Activated T-cell treated with anti-CD3 and anti-CD28 coated beads for 1 hour (primary cell): ENCODE data around the gene IL26.
"Not testable (repeated sequence)": the region's sequence is repeated elsewhere in the genome, so short reads cannot be mapped to it uniquely, and the experiment has no call there.

Source experiments
- DNase-seq: peaks from one replicate; pipeline ENCODE4 v3.0.0-alpha.2; 2020; ENCODE audit warnings: low read depth

IL26 gene

DNA sequence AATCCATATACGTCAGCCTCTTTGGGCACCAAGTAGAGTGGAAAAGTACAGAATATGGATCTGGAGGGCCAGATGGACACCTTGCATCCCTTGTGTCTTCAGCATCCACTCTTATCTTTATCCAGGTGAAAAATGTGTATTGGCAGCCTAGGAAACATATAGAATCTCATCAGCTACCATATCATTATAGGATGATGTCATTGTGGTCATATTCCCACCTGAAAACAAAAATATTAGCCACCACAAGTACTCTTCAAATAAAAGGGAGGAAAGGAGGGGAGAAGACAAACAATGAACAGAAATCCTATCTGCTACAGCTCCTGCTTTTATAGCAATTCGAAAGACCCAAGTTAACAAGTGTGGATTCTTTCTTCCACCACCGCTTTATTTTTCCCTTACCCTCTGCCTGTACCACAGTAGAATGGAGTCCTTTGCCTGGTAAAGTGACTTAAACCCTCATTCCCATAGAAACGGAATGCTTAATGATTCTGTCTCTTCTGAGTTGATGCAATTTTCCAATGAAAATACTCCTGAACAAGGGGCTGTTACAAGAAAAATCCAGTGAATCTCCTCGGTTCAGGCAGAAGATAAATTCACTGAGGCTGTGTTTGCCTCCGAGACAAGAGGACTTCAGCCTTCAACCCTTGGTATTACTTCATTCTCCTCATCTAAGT lies 13.8 kb upstream of the IL26 start:
- DNase-seq: no peak

DNA sequence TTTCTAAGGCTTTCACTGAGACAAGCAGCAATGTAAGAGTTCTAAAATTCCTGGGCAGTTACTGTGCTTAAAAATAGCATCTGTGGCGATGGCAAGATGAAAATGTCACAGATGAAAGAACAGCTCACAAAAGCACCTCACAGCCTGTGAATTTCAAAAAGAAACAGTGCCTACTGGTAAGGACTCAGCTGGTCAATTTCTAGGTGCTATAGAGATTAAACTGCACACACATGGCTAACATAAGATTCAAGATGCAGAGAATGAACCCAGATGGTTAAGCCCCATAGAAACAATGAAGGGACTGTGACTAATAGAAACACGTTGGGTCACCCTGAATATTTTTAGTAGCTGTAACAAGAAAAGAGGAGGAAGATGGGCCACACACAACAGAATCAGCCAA lies 12.0 kb upstream of the IL26 start:
- no peak for DNase-seq

DNA sequence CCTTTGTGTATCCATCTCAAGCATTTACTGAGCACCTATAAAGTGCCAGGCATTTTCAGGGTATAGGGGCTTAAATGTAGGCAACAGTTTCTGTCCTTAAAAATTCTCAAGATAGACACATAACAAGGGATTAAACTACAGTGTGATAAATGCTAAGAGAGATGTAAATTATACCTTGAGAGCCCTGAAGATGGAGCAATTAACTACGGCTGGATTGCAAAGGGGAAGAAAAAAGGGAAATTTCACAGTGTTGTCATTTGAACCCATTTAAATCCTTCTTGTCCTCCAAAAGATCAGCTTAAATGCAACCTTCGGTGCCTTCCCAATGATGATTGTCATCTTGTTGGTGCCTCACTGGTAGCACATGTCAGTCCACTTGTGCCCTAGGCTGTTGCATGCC lies 11.5 kb upstream of the IL26 start:
- DNase-seq: no peak

DNA sequence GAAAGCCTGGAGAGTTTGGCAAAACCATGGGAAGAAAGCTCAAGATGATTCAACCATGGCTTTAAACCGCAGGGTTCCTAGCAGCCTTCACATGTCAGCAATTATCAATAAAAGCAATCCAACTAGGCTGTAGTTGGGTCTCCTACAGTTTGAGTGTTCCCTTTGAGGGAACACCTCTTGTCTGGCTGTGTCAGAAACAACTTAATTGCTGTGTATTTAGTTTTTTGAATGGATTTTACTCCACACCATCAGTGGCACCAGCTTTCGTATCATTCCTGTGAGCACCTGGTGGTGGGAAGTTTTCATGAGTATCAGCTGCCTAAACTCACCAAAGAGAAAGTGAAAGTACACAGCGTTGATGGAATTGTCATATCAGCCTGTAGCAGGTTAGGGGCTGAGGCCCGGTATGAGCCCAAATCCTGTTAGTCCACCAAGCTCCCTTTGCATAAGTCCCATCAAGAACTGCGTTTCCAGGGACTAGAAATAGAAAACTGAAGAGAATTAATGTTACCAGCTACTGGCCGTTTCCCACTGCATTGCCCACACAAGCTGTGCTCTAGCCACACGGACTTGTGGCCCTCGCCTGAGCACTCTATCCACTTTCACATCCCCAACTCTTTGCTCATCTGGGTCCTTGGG lies 10.9 kb upstream of the IL26 start:
- DNase-seq: peak; percentile 12

DNA sequence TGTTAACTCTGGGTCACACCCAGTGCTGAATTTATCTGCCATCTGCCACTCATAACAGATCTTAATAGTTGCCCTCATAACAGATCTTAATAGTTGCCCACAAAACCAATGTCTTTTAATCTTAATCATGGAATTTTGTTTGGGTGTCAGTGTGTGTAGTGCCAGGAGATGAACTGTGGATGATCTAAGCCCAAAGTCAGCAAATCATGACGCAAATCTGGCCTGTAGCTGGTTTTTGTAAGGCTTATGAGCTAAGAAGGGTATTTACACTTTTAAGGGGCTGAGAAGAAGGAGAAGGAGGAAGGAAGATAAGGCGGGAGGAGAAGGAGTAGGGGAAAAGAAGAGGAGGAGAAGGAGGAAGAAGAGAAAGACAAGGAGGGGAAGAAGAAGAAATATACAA lies 10.0 kb upstream of the IL26 start:
- no peak for DNase-seq

DNA sequence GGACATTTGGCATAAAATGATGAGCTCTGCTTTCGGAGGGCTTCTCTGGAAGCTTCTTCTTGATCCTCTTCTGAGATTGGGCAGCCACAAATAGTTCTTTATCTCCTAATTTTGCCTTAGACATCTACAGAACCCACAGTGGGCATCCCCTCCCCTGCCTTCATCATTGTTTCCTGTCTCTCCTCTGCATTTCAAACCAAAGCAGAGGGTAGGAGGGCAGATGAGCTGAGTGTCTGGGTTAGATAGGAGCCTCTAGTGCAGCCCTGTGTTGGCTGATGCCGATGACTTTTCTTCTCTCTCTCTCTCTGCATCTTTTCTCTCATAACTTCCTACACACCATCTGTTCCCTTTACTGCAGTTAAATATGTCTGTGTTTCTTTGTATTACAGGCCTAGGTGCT lies 8.5 kb upstream of the IL26 start:
- DNase-seq: no peak

DNA sequence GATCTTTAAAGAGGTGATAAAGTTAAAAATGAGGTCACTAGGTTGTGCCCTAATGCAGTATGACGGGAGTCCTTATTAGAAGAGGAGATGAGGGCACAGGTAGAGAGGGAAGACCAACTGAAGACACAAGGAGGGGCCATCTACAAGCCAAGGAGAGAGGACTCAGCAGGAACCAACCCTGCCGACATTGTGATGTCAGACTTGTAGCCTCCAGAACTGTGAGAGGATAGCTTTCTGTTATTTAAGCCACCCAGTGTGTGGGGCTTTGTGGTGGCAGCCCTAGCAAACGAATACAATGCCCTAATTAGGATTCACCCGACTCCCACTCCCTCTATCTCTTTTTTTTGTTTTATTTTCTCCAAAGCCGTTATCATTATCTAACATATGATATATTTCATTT lies 7.9 kb upstream of the IL26 start:
- no peak for DNase-seq

DNA sequence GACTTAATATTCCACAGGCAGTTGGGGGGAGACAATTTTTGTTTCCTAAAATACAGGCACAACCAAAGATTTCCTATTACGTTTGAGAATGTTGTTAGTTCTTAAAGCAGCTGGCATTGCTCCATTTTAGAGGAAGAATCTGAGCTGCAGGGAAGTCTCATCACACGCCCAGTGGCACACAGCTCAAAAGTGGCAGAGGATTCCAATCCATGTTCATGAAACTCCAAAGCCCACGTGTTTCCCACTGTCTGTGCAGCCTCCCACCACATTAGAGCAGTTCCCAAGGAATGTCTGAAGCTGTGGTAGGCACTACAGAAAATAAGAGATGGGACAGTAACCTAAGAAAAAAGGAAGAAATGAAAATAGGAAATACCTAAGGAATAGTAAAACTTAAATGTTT lies 6.1 kb upstream of the IL26 start:
- no peak for DNase-seq

DNA sequence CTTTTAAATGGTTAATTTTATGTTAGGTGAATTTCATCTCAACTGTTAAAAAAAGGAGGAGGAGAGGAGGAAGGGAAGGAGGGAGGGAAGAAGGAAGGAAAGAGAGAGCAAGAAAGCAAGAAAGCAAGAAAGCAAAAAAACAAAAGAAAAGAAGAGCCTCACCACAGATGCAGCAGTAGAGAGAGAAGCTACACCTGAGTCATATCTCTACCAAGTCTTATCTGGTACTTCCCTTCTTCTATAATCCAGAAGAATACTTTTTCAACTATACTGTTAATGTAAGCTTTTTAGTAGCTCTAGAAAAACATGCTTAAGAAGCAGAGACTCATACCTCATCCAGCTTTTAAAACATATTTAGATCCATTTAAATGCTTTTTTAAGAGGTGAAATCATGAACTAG lies 5.6 kb upstream of the IL26 start:
- DNase-seq: no peak

DNA sequence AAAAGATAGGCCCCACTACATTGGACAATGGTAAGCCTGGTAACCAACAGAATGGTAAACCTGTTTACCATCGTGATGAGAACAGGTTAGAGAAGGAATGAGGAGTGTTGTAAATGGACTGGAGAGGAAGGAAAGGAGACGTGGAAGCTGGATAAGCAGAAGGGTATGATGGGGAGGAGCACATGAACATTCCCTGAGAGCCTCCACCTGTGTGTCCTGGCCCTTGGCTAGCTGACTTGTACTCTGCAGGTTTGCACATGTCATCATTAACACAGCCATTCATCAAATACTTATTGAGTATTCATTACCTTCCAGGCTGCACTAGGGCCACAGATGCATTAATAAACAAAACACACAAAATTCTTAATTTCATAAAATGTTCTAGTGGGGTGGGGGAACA lies 4.3 kb upstream of the IL26 start:
- DNase-seq: no peak

DNA sequence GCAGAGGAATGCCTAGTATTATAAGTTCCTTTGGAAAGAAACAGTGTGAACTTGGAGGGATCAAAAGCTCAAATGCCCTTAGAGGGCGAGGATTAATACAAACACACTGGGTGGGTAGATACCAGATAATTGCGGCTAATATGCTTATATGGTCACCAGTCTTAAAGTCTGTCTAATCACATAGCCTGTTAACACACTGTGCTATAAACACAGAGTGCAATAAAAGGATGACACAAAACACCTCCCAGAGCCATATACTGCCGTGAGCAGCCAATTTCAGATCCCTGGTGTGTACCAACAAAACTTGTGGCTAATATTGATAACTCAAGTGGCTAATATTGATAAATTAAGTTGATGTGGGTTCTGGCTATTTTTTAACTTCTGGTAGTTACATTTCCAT lies 1.7 kb upstream of the IL26 start:
- DNase-seq: no peak

DNA sequence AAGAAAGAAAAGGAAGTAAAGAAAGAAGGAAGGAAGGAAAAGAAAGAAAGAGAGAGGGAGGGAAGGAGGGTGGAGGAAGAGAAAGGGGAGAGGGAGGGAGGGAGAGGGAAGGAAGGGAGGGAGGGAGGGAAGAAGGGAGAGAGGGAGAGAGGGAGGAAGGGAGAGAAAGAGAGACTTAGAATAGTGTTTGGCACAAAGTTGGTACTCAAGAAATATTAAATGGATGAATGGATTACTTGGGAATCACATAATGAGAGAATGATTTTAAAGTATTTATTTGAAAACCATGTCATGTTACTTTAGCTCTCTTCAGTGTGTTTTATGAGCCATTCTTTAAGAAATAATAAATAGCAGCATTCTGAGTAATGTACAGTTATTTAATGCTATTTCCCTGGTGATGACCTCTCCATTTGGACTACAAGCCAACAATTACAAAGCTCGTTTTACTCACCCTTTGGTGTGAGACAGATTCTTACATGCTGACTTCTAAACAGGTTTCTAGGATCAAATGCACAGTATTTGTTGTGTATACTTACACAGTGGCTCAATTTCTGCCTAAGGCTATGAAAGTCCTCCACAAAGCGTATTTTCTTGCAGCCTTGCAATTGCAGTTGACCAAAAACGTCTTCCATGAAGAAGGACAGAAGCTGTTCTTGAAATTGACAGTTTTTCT lies 861 bp downstream of the IL26 start:
- DNase-seq: no peak

DNA sequence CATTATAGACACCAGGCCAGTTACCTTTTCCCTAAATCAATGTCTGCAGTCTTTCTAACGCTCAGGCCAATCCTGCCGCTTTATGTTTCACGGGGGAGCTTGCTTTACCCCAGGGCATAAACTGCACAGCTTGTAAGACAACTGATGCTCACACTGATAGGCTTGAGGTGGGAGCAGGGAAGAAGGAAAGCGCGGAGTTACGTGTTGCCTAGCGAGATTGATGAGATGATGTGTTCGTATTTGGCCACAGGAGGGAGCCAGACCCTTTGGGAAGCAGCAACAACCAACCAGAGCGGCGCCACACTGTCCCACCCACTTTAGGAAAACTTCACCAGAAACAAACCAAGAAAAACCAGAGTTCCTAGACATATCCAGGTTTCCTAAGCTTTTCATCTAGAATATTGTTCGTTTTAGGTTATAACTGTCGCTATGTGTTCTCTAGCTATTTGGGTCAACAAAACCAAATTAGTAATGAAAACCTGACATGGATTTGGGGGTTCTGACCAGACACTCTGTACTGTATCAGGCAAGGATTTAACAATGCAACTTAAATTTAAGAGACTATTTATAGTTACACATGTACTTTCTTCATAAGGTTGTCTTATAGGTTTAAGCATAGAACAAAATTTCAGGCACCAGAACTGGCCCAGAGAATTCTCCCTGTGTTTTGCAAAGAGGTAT lies 2.4 kb downstream of the IL26 start:
- peak; percentile 53 for DNase-seq

DNA sequence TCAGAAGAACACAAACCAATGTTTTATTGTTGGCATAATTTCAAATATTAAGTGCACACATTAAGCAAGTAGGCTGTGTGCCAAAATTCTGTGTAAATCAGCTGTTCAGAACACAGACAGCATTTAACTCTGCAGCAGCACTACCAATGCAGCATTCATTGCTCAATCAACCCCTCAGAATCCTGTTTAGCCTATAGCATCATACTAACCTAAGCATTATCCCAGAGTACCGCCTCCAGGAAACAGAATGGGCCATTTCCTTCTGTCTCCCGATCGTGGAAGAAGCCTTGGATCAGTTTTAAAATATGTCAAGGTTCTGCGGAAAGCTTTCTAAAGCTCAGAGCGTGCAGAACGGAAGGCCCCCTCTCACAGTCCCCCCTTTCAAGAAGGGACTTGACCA lies 3.3 kb downstream of the IL26 start:
- no peak for DNase-seq

DNA sequence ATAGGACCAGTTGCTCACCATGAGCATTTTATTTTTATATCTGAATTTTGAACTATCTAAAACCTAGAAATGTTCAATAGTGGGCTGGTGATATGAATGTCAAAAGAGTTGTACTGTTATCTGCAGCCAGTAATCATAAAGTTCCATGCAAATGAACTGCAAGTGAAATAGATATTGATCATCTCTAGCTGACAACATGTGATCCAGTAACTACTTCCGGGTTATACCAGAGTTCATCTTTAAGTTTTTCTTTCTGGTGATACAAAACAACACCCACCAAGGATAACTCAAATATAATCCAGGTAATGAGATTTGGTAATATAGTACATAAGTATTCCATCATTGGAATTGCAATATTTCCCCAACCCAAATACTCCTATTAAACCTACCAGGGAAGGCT lies 4.1 kb downstream of the IL26 start:
- no peak for DNase-seq

DNA sequence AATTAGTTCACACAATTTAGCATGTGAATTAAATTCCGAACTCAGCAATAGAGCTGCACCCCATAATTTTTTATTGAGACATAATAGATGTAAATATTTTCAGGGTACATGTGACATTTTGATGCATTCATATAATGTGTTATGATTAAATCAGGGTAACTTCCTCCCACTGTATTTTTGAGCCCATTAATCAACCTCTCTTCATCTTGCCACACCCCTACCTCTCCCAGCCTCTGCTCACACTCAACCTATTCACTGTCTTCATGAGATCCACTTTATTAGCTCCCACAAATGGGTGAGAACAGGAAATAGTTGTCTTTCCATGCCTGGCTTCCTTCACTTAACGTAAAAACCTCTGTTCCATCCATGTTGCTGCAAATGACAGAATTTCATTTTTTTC lies 14.7 kb downstream of the IL26 start:
- no peak for DNase-seq

DNA sequence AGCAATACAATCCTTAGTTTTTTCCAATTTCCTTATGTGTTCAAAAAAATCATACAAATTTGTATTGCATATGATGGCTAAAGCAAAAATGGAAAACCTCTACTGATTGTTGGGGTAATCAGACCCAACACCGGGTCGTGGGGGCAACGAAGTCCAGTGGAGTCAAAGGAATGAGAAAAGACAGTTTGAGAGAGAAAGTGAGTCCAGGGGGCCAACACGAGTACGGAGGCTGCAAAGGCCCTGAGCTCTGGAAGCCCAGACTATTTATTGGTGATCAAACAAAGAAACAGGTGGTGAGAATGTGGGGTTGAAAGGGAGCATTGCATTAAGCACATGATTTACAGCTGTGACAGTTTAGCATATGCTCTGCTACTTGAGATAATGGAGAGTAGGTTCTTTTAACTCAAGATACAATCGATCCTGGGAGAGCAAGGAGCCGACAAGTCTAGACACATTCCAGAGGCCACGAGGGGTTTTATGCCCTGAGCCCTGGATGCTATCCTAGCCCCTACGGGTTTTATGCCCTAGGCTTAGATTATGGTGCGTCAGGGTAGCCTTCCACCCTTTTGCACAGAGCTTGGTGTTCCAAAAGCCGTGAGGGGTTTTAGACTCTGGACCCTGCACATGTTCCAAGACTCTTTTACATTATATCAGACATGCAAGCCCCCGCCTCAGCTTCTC lies 16.4 kb downstream of the IL26 start:
- not testable (repeated sequence) for DNase-seq

DNA sequence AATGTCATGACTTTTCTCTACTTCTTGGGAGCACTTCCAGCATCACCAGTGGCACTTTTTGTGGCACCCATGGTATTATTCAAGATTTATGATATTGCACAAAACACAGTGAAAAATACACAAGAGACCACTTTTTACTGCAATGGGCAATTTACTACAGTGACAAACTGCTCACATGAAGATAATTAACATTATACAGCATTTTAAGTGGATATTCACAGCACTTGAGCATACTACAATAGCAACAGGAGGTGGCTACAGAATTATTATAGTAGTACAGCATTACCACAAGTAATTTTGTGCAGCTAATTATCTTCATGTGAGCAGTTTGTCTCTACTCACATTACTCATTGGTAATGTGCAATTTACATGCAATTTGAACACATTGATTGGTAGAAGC lies 18.3 kb downstream of the IL26 start:
- DNase-seq: no peak

DNA sequence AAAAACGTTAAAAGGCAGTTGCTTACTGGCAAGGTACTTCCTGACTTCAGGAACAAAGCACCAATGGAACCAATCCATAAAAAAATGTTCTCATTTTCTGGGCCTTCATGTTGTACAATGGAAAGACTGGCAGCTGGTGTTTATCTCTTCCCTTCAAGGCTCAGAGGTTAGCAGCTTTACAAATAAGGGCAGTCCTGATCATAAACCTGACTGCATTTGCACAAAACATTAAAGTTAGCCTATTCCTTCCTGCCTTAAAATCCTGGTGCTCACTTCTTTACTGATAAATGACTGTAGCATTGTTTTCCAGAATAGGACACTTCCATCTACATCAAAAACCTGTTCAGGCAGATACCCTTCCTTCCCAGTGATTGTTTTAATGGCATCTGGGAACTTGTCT lies 19.2 kb downstream of the IL26 start:
- no peak for DNase-seq

DNA sequence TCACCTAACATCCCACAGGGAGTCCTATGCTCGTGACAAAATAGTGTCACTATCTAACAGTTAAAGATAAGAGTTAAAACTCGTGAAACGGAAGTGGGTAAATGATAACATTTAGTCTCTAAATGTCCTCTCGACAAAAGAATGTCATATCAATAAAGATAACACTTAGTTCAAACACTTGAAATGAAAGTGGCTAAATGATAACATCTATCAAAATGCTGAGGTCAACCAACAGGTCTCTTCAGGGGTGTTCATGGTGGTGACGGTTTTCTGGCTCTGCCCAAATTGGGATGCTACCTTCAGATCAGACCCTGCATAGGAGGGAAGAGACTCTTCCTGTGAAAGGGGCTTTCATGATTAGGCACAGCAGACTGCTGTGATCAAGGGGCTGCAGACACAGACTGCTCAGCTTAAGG lies 22.1 kb downstream of the IL26 start:
- DNase-seq: no peak

DNA sequence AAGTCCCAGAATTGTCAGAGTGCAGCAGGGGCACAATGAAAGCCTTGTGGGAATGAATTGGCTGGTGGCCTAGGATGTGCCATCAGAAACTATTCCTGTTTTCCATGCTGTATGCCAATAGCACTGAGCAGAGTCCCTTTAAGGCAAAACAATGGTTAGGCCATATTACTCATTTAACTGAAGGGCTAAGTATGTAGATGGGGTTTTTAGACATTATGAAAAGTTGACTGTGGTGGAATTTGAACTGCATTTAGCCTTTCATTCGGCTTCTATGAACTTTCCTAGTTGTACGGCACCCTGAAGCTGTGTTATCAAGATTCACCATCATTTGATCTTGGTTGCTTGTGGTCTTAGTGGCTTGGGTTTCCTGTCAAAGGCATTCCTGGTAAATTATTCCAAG lies 24.8 kb downstream of the IL26 start:
- no peak for DNase-seq

DNA sequence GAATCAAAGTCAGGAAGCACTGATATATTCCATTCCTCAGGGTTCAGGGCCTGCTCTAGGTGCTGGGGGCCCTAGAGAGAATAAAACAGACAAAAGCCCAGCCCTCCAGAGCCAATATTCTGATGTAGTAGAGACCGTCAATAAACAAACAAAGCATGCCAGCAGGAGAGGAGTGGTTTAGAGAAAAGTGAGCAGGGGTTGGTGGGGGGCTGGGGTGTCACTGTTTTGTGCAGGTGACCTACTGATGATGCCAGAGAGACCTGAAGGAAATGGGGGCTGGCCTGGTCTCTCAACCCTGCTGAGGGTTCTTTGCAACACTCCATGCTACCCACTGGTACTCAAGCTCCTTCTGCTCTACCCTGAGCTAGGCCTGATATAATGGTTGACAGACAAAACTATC lies 26.5 kb downstream of the IL26 start:
- no peak for DNase-seq
